Measurements from ENCODE around the gene MISP3.

DNA sequence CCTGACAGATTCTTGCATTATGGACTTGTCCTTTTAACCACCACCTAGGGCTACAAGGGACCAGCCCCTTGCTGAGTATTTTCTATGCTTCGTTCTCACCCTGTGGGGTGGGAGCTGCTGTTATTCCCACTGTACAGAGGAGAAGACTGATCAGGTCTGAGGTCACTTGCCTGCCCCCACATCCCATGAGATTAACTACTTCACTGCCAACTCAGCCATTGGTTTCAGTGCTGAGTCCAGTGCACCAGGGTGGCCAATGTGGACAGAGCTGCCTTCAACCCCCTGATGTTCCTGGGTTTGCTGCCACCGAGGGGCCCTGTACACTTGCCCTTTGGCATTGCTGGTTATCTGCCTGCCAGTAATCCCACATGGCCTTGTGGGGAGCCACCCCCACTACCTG is 38.1 kb downstream of the MISP3 start:
- TF ChIP-seq, protein P1, sequence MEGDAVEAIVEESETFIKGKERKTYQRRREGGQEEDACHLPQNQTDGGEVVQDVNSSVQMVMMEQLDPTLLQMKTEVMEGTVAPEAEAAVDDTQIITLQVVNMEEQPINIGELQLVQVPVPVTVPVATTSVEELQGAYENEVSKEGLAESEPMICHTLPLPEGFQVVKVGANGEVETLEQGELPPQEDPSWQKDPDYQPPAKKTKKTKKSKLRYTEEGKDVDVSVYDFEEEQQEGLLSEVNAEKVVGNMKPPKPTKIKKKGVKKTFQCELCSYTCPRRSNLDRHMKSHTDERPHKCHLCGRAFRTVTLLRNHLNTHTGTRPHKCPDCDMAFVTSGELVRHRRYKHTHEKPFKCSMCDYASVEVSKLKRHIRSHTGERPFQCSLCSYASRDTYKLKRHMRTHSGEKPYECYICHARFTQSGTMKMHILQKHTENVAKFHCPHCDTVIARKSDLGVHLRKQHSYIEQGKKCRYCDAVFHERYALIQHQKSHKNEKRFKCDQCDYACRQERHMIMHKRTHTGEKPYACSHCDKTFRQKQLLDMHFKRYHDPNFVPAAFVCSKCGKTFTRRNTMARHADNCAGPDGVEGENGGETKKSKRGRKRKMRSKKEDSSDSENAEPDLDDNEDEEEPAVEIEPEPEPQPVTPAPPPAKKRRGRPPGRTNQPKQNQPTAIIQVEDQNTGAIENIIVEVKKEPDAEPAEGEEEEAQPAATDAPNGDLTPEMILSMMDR (IDR thresholded peaks at IDR 0.05), result no peak
- no peak for TF ChIP-seq POLR2AphosphoS5 (IDR thresholded peaks at IDR 0.05; ENCODE audit: insufficient read depth in 1 of 2, low read depth in 1 of 2)
